GM18498 (cell line): ENCODE data around the gene CEBPB.

Experiments used
- ATAC-seq: cut with Tn5 transposase; IDR thresholded peaks from one replicate; pipeline ENCODE4 v1.9.1; 2021; ENCODE audit warnings: mild to moderate bottlenecking, moderate library complexity; ENCODE audit not compliant: unreplicated experiment

The CEBPB gene

GRCh38 chr20:50210066-50210619, 19.5 kb downstream of the CEBPB start:
- ATAC-seq = no peak

GRCh38 chr20:50211091-50211490, 20.5 kb downstream of the CEBPB start:
- no peak for ATAC-seq

GRCh38 chr20:50213531-50214106, 23.0 kb downstream of the CEBPB start:
- no peak for ATAC-seq

GRCh38 chr20:50214226-50215024, 23.8 kb downstream of the CEBPB start:
- ATAC-seq = no peak

- ATAC-seq = no peak
These were observed 24.6 kb downstream of the CEBPB start for GRCh38 chr20:50215101-50215690.

GRCh38 chr20:50215926-50216325, 25.3 kb downstream of the CEBPB start:
- ATAC-seq = no peak

GRCh38 chr20:50216543-50217206, 26.0 kb downstream of the CEBPB start:
- ATAC-seq = no peak

GRCh38 chr20:50217207-50217949, 26.7 kb downstream of the CEBPB start:
- ATAC-seq = no peak

GRCh38 chr20:50218987-50219435, 28.4 kb downstream of the CEBPB start:
- no peak for ATAC-seq

GRCh38 chr20:50219600-50219999, 29.0 kb downstream of the CEBPB start:
- no peak for ATAC-seq

GRCh38 chr20:50220093-50220893, 29.7 kb downstream of the CEBPB start:
- no peak for ATAC-seq

GRCh38 chr20:50220894-50221365, 30.3 kb downstream of the CEBPB start:
- no peak for ATAC-seq

GRCh38 chr20:50221501-50222308, 31.1 kb downstream of the CEBPB start:
- ATAC-seq = no peak

GRCh38 chr20:50222309-50223038, 31.8 kb downstream of the CEBPB start:
- ATAC-seq = no peak

GRCh38 chr20:50223039-50224005, 32.7 kb downstream of the CEBPB start:
- no peak for ATAC-seq

GRCh38 chr20:50224052-50224451, 33.4 kb downstream of the CEBPB start:
- no peak for ATAC-seq
